ENCODE results near the gene ANKRD11.

Gene ANKRD11

GRCh38 chr16:89360760-89361435 is 129.5 kb downstream of the ANKRD11 start:
- DNase-seq, result no peak

- peak; percentile 92 for DNase-seq
These were observed 130.9 kb downstream of the ANKRD11 start for GRCh38 chr16:89359264-89360147.

DNA sequence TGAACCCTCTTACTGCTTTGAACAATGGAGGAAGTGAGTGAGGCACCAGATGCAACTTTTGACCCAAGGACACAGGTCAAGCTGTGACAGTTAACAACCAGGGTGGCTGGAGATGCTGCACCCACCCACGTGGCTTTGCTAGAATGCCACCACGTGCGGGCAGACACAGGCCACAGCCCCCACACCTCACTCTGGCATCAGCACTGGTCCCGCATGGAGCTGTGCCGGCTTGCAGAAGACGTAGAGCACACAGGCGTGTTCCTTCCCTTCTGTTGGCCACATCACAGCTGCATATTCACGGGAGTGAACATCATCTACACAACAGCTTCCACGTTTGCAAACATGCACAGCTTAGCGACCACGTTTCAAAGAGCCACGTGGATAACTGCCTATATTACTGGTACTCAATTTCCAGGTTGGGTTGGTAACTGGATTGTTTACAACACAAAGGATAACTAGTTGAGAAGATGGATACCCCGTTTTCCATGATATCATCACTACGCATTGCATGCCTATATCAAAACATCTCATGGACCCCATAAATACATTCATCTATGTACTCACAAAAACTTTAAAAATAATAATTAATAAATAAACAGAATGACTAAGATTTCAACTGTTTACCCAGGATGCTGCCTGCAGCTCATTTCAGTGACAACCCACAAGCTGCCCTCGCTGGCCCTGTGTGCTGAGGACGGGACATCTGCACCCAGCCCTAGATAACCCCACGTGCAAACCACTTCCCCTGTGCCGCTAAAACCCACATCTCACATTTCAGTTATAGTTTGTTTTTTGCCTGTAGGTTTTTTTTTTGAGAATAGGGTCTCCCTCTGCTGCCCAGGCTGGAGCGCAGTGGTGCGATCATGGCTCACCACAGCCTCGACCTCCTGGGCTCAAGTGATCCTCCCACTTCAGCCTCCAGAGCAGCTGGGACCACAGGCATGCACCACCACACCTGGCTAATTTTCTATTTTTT is 132.0 kb downstream of the ANKRD11 start:
- no peak for DNase-seq

DNA sequence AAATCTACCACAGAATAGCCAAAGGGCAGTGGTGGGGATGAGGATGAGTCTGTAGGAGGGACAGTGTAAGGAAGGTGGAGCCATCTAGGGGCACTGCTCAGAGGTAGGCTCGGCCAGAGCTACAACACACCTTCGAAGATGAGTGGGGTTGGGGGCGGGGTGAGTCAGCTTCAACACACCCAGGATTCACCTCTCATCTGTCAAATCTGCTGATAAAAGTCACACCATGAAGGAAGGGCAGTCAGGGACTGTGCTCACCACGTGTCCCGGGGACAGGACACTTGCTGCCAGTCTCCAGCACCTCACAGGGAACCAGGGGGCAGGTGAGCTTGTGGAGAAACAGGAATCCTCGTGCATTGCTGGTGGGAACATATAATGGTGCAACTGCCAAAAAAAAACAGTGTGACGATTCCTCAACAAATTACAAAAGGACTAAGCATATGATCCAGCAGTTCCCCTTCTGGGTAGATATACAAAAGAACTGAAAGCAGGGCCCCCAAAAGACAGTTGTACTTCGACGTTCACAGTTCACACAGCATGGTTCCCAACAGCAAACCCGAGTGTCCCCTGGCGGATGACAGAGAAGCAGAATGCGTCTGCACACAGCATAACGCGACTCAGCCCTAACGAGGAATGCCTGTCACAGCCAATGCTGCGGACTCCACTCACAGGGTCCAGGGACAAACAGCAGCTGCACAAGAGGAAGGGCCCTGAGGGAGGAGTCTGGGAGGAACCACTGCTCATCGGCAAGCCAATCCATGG is 133.1 kb downstream of the ANKRD11 start:
- DNase-seq, result no peak

GRCh38 chr16:89355686-89356085 is 134.7 kb downstream of the ANKRD11 start:
- DNase-seq, result no peak

GRCh38 chr16:89355007-89355406 is 135.4 kb downstream of the ANKRD11 start:
- no peak for DNase-seq

GRCh38 chr16:89354325-89354724 is 136.0 kb downstream of the ANKRD11 start:
- DNase-seq, result no peak

DNA sequence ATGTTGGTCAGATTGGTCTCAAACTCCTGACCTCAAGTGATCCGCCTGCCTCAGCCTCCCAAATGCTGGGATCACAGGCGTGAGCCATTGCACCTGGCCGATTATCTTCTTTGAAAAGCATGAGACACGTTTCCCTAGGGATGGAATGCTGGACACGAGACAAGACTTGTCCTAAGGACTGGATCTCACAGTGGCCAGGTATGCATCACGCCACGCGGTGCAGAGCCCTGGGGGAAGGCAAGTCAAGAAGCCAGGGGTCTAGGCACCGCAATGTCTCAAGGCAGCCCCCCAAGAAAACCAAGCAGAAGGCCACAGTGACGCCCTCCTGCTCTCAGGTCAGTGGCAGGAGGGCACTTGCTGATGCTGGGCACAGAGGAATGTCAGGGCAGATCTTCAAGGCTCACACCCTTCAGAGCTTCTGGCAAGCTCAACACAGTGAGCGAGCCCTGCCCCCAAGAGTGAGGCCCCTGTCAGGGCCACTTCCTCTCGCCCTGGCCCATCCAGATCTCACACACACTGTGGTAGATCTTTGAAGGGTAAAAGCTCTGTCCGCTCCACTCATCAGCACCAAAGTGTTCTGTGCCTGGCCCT is 138.2 kb downstream of the ANKRD11 start:
- no peak for DNase-seq

GRCh38 chr16:89351645-89352044 is 138.7 kb downstream of the ANKRD11 start:
- no peak for DNase-seq

DNA sequence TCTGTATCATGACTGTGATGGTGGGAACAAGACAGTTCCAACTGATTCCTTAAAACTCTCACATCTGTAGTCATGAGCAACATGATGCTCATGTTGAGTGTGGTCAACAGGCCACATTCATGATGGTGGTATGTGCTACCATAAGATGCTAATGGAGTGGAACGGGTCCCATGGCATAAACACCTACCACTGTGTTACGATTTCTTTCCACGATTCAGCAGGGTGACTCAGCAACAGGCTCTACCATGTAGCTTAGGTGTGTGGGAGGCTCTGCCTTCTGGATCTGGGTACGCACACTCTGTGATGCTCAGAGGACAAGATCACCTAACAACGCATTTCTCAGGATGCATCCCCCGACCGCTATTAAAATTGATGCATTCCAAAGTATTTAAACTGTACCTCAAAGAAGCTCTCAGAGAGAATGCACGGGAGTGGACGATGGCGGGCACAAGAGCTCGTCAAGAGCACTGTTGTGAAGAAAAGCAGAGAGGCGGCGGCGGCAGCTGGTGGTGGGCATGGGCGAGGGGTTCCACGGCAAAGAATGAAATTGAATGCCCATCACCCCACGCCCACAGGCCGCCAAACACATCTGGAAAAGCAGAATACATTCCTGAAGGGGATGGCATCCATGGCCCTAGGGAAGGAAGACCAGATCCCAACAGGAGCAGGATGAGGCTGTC is 139.5 kb downstream of the ANKRD11 start:
- no peak for DNase-seq

DNA sequence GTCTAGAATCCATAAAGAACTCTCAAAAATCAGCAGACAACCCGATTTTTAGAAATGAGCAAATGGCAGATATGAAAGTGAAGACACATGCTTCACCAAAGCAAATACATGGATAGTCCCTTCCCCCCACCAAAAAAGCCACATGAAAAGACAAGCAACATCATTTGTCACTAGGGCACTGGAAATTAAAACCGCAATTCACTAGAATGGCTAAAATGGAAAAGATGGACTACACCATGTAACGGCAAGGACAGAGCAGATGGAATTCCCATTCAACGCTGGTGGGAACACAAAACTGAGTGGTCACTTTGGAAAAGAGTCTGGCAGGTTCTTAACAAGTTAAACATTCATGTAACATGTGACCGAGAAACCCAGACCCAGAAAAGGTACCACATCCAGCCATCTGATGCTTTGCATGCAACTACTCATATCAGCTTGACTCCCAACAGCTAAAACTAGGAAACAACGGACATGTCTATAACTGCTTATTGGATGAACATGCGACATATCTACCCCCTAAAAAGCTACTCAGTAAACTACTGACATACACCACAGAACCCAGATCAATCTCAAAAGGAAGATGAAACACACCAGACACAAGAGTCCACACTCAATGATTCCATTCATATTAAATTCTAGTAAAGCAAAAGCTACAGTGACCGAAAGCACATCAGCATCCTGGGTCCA is 140.3 kb downstream of the ANKRD11 start:
- DNase-seq, result no peak

DNA sequence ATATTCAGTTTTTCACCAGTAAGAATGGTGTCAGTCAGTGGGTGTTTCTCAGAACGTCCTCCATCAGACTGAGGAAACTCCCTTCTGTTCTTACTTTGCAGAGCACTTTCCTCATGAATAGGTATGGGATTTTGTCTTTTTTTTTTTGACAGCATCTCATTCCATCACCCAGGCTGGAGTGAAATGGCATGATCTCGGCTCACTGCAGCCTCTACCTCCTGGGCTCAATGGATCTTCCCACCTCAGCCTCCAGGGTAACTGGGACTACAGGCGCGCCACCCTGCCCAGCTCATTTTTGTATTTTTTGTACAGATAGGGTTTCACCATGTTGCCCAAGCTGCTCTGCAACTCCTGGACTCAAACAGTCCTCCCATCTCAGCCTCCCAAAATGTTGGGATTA is 142.6 kb downstream of the ANKRD11 start:
- no peak for DNase-seq

DNA sequence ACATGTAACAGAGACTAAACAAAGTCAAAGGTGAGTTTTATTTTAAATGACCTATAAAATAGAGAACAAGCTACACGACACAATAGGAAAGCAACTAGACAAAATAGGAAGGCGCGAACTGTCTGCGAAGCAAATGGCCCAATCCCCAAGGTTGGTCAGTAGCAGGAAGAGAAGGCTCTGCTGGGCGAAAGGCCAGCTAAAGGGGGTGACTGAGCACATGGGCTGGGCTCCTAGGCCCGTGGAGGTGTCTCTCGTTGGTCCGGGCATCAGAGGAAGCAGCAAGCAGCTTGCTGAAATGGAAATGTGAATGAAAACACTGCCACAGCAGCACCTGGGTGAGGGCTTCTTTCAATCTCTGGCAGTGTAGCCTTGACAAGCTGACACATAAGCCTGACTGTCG is 143.5 kb downstream of the ANKRD11 start:
- DNase-seq, result no peak

GRCh38 chr16:89345642-89346150 is 144.7 kb downstream of the ANKRD11 start:
- peak; percentile 46 for DNase-seq

DNA sequence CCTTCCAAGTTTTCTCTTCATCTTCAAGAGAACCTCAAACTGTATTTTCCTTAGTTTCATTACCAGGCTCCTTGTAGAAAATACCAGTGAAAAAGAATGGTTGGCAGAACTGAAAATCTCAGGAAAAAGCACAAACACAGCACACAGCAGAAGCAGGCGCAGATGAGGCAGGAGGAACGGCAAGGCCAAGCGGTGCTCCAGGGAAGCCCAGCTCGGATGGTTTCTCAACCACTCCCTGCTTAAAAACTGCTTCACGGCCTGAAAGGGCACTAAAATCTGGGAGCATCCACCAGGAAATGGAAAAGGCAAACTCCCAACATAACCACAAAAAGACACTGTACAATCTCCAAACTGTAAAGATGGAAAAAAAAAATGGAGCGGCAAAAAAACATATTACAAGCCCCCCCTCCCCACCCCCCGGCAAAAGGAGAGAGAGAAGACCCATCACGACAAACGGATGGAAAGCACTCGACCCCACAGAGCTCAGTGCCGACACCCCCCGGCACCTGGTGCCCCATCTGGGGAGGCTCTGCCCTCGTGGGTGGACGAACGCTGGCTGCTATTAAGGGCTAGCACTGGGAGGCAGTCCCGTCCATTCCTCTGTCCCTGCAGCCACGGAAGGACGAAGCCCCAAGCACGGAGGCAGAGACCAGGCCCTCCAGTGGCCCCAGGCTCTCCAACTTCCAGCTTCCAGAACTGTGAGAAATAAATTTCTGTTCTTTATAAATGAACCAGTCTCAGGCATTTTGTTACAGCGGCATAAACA is 145.3 kb downstream of the ANKRD11 start:
- DNase-seq, result peak; percentile 36

DNA sequence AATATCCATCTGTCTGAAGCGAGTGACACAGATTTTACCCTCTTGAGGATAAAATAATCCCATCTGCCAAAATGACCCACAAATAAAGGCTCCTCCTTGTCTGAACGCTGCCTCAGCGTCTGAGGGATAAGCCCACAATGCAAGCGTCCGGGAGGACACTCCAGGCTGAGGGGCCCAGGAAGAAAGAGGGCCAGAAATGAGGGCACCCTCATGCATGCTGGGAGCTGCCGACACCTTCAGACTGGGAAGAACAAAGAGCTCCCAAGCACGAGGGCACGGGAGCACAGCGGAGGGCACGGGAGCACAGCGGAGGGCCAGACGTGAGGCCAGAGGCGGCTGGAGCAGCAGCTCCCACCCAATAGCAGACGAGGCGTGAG is 145.9 kb downstream of the ANKRD11 start:
- DNase-seq, result peak; percentile 67

- DNase-seq, result peak; percentile 67
These were observed 146.6 kb downstream of the ANKRD11 start for GRCh38 chr16:89343501-89344457.
